Breast epithelium (tissue), 3 donors: ENCODE measurements around the gene STPG3.

Experiments used
- CTCF ChIP-seq, 3 donors: fragments of 450-650 bp; IDR thresholded peaks; one replicate each; pipeline ENCODE4 v1.5.1; 2016 to 2017; ENCODE audit warnings: antibody characterized with exemption in 3 of 3, mild to moderate bottlenecking in 3 of 3, moderate library complexity in 3 of 3
- POLR2A ChIP-seq: fragments of 450-650 bp; IDR thresholded peaks from one replicate; pipeline ENCODE4 v1.6.1; 2016; ENCODE audit warnings: antibody characterized with exemption, mild to moderate bottlenecking, moderate library complexity
- POLR2AphosphoS5 ChIP-seq, 3 donors: sonication (generic); formaldehyde crosslinking; IDR thresholded peaks; one replicate each; pipeline ENCODE4 v1.6.1; 2017; ENCODE audit warnings: antibody characterized with exemption in 3 of 3

- TF ChIP-seq POLR2A = no peak
- TF ChIP-seq CTCF (IDR thresholded peaks at IDR 0.05) = no peak
- no peak for TF ChIP-seq POLR2AphosphoS5 (IDR thresholded peaks at IDR 0.05)
Measured at GRCh38 chr9:137262909-137263285, 11.8 kb downstream of the STPG3 start.
